GM18517 (cell line): Measurements from ENCODE around the gene PITPNB.

Experiments used
- ATAC-seq: cut with Tn5 transposase; IDR thresholded peaks from one replicate; pipeline ENCODE4 v1.9.1; 2021; ENCODE audit warnings: mild to moderate bottlenecking, moderate library complexity; ENCODE audit not compliant: unreplicated experiment

Gene PITPNB

DNA sequence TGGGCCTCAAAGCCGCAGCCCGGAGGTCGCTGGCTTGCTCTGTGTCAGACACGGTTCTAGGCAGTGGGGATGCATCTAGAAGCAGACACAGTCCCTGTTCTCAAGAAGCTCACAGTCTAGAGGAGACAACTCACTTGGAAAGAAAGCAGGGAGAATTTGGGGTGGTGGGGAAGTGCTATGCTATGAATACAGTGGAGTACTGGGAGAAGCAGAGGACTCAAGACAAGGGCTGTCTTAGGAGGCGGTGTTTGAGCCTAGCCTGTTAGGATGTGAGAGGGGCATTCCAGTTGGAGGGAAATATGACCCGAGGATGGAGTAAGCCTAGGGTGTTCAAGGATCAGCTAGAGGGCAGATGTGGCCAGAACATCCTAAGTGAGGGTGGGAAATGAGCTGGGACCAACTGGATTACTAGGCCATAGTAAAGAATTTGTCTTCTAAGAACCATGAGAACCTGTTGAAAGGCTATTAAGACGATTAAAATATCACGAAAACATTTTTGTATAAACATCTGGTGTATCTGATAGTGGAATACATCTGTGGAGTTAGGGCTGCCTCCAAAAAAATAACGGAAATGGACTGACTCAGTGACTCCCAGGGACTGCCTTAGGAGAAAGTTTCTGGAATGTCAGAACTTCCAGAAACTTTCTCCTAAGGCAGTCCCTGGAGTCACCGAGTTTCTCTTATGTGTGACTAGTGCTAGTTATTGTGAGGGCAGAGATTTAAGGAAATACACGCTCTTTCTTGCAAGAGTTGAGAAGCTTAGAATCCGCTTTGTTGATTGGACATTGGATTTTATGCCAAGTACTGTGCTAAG, 1.1 kb upstream of the PITPNB start:
- peak; percentile 25 for ATAC-seq

DNA sequence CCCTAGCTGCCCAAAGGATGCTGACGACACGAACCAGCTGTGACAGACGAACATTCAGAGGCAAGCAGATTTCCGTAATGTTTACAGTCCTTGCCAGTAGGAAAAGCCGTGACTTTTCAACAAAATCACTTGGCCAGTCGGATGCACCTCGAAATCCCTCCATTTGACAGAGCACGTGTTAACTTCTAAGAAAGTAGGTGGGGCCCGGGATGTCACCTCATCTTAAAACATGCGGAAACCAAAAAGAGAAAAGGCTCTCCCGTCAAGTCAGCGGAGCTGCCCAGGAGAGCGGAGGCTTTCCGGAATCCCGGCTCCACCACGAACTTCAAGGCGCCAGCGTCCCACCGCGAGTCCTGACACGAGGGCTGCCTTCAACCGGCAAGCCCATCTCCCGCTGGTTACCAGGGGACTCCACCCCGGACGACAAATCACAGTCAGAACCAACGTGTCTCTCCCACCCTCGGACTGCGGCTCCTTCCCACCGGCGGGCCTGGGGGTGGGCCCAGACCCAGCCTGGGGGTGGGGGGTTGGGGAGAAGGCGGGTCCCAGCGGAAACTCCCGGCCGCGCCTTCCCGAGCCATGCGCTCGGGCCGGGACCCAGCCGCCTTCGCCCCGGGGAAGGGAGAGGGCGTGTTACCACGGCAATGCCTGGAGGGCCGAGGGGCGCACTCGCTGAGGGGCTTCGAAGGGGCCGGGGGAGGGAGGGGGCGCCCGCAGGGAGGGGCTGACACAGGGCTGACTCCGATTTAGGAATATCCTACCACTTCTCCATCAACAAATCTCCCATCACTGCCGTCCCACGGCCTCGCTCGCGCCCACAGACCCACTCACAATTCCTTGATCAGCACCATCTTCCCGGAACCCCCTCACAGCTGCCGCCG, 475 bp downstream of the PITPNB start:
- ATAC-seq = peak; percentile 17

- ATAC-seq = no peak
Observed at GRCh38 chr22:27915986-27916385, 3.1 kb downstream of the PITPNB start.

DNA sequence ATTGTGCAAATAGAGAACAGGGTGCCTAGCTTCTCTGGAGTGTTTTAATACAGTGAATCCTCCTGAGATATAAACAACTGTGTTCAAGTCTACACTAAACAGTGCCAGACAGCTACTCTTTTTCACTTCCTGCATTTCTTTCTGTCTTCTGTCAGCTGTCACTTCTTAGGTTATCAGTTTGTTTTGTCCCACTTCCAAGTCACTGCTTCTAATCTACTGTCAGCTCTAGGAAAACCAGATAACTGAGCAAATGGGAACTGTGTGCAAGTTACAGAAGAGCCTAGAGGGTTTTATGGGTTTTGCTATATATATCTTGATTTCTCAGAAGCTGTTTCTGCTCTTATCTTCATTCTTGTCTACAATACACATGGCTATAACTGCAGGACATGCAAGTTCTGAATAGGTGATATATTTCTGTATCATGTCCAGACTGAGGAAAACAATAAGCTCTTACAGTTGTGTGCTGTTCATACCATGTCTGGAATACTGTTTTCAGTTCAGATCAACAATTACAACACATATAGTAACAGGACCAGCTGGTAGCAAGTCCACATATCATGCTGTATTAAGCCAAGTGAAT, 5.8 kb downstream of the PITPNB start:
- ATAC-seq = no peak

DNA sequence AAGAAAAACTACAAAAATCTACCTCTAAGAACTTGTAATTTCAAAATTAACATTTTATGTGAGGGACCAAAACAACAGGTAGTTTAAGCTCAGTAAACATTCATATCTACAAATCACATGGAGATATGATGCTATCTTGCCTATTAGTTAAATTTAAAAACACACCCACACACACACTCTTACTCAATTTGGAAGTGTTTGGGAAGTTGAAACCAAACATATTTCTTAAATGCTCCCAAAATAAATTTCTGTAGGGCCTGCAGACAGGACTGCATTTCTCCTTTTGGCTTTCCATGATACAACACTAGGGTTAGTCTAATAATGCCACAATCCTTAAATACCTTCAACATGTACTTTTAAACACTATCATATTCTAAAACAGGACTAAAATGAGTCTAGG, 7.0 kb downstream of the PITPNB start:
- no peak for ATAC-seq

DNA sequence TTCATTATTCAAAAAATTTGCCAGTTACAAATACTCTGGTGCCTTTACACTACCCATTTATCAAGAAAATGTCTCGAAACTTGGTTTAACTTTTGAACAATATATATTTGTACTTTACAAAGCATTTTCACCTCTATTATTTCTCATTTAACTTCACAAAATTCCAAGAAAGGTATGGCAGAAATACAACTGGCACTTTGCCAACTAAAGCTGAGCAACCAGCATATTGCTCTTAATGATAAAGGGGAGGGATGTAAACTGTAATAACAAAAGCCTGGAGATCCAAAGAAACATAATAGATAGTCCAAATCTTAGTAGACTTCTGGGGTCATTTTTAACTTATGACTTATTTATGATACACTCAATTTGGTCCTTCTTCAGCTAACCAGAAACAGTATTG, 7.7 kb downstream of the PITPNB start:
- no peak for ATAC-seq

GRCh38 chr22:27906241-27906640, 12.8 kb downstream of the PITPNB start:
- ATAC-seq = no peak

- ATAC-seq = no peak
Observed at GRCh38 chr22:27905653-27906052, 13.4 kb downstream of the PITPNB start.

GRCh38 chr22:27903805-27904473, 15.1 kb downstream of the PITPNB start:
- ATAC-seq = no peak

GRCh38 chr22:27900153-27900552, 18.9 kb downstream of the PITPNB start:
- no peak for ATAC-seq

DNA sequence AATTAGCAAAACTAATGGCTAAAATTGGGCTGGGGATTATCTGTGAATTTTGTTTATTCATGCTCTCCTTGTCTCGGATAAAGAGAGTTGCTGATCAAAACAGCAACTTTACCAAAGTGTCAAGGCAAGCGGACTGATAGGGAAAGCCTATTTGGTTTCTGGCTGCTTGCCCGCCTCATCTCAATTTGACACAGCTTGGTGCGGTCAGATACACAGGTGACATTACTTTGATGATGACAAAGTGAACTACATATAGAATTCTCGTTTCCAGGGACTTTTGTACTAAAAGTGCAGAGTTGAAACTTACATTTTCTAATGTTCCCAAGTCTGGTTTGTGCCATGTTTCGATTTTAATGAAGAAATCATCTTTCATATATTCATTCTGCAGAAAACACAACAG, 22.8 kb downstream of the PITPNB start:
- peak; percentile 50 for ATAC-seq

DNA sequence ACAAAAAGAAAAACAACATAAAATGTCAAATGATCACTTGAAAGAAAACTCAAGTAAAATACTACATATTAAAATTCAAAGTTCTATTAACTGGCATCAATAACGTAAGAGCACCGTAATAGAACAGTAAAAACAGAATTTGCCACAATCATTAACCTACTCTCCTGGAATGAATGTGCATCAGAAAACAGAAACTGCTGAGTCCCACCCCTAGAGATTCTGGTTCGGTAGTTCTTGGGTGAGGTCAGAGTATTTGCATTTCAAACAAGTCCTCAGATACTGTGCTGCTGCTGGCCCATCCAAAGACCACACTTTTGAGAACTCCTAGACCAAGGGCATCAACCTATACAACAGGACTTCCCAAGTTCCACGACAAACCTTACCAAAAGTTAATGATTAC, 23.5 kb downstream of the PITPNB start:
- peak; percentile 79 for ATAC-seq

DNA sequence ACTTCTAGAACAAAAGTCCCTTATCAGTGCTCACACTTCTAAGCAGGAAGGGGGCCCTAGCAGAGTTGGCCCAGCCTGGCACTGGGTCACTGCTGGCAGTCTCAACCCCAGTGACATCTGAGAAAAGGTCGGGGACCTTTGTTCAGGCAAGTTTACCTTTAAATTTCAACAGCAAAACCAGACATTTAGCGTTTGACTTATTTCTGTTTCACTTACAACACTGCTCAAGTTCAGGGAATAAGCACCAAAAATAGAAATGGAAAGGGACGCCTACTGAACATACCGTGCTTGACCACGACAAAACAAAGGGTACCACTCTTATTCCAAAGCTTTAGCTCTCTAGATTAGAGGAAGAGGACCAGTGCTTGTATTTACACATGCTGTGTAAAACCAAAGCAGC, 26.2 kb downstream of the PITPNB start:
- ATAC-seq = no peak

DNA sequence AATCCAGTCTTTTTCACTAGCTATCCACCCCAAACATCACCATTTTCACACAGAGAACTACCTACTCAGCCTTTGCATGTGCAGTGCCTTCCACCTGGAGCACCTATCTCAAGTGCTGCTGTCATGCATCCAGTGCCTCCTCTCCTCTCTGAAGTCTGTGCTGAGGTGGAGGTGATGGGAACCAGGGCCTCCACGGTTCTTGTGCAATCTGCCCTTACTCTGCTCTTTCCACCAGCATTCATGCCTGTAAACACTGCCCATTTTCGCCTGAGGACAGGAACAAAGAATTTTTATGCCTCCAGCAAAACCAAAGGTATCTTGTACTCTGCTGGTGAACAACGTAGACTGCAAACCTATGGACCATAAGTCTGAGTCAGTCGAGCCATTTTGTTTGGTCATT, 27.0 kb downstream of the PITPNB start:
- no peak for ATAC-seq

- ATAC-seq = no peak
Observed at GRCh38 chr22:27888310-27888709, 30.7 kb downstream of the PITPNB start.

DNA sequence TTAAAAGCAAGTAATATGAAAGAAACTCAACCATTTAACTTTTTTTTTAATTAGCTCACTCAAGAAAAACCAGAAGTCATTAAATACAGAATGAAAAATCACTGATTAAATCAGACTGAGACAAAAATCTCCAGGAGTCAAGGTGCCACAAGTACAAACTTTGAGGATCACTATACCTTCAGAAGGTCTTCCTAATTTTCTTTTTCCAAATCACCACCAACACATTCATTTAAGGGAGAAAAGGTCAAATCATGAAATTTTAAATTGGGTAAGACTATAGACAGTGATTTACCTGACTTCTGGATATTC, 32.3 kb downstream of the PITPNB start:
- no peak for ATAC-seq

DNA sequence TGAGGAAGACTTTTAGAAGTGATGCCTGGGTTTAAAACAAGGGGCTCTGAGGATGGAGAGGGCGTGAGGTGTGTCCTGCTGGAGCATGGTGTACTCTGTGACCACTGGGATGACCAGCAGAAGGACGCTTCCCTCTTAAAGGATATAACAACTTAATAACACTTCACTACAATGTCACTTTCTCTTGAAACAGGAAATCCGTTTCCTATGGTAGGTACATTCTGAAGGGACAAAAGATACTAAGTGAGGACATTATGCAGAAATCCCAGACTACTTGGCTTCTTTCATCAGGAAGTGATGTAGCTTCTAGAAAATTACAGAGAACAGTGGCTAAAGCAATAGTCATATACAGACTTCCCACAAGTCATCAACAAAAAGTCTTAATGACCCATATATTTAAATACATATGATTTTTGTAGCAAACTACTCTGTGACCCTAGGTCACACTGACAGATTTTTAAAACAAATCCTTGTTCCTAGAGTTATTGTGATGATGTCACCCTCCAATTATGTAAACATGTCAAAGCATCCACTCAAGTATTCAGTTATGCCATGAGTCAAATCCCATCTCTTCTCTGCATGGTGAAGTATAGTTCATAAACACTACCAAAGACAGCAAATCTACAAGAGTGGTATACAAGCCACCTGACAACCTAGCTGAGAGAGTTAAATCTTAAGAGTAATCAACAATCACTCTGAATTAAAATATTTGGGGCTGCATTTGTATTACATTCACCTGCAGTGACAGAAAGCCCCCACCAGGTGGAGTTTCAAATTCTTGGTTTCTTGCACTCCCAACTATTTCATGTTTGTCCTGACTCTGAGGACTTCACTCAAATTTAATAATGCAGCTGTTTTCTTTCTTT, 32.8 kb downstream of the PITPNB start:
- no peak for ATAC-seq

- ATAC-seq = no peak
Observed at GRCh38 chr22:27883656-27884350, 35.3 kb downstream of the PITPNB start.

DNA sequence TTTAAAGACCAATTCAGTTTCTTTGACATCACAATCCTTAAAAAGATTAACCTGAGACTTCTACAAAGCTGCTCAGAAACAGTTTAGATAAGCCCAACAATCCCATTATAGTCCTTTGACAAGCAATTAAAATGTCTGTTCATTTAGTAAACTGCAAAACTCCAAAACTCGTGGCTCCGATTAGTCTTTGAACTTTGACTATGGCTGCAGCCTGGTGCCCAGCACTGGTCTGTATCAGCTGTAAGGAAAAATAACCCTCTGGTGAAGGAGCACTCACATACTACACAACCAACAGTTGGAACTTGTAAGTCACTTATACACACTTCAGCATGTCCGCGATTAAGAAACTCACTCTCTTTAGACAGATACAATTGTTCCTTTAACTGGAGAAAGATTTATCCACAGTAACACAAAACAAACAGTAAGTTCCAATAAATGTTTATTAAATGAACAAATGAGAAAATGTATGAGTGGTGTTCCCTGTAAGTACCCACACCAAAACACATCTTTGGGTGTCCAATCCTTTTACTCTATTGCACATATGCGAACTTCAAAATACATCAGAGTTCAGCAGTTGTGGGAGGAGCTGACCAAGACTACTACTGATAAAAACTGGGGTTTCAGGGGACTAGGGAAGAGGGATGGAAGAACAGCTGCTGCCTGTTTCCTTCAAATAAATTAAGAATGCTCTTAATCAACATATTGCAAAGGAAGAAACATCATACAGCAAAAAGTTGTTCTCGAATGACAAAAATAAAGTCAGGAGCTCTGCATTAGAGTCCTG, 36.4 kb downstream of the PITPNB start:
- ATAC-seq = no peak
